GM18507 (cell line): ENCODE results near the gene ZNF385B.
A peak's percentile ranks its signal among the peaks of the same experiment; 100 is the strongest.

ENCODE experiments used
- DNase-seq: peaks from one replicate; pipeline ENCODE4 v3.0.0; 2011; ENCODE audit warnings: low read depth; ENCODE audit not compliant: insufficient read length; ENCODE audit errors: extremely low spot score
- FAIRE-seq: peaks from 2 replicates; lab custom pipeline; 2011; peaks lifted over from hg19 to GRCh38; lab: Jason Lieb, UNC

Gene ZNF385B

GRCh38 chr2:179440642-179441251 is 420.7 kb downstream of the ZNF385B start:
- FAIRE-seq (peak; percentile 87), DNase-seq (peak; percentile 5)

DNA sequence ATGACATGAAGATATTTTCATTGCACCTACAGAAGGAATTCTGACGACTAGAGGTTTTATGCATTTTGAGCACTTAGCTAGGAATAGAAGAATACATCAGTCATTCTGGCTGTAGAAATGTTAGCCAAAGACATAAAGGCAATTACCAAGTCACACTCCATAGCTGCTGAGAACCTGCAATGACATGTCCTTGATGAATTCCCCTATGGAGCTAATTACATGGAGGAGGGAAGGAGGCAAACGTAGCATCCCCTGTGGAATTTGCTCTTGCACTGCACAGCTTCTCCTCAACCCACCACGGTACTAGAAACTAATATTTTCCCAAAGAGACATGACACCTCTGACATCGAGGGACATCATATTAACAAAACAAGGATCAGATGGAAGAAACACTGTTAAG is 422.8 kb downstream of the ZNF385B start:
- DNase-seq (no peak), FAIRE-seq (no peak)

- no peak for DNase-seq
- FAIRE-seq = no peak
Observed at GRCh38 chr2:179437430-179437829, 424.0 kb downstream of the ZNF385B start.

DNA sequence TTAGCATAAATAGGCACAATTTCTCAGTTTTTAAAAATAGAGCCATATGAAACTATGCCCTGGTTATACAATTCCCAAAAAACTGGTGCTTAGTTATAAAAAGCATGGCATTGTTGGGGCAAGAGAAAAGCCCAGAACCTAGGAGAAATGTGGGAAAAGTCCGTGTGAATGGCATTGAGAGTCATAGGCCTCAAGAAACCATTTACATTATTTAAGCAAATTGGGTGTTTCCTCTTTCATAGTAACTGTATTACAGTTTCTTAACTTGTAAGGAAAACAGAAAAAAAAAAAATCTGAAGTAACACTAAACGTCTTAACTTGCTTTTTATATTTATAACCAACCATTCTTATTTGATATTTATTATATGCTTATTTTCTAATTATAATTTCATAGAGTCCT is 425.8 kb downstream of the ZNF385B start:
- no peak for FAIRE-seq
- no peak for DNase-seq

- FAIRE-seq (no peak), DNase-seq (no peak)
Observed at GRCh38 chr2:179435000-179435399, 426.4 kb downstream of the ZNF385B start.

GRCh38 chr2:179434357-179434756 is 427.1 kb downstream of the ZNF385B start:
- FAIRE-seq = no peak
- no peak for DNase-seq

DNA sequence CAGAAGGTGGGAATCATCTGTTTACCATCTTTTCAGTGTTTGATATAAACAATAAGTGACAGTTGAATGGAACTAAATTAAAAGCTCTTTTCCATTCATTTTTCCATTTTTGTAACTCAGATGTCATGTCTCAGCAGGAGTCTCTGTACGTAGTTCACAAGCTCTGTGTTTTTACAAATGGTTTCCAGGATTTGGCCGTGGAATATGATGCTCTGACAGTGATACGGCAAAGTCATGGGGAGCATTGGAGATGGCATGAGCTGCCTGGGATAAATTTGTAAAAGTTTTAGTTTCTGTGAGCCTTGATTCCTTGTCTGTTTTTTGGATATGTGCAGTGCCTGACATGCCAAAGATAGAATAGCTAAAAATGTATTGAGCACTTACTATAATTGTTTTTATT is 428.7 kb downstream of the ZNF385B start:
- FAIRE-seq = no peak
- DNase-seq = no peak

- FAIRE-seq (no peak), DNase-seq (no peak)
Observed at GRCh38 chr2:179429597-179429996, 431.8 kb downstream of the ZNF385B start.

GRCh38 chr2:179429060-179429471 is 432.3 kb downstream of the ZNF385B start:
- FAIRE-seq = no peak
- DNase-seq = no peak

DNA sequence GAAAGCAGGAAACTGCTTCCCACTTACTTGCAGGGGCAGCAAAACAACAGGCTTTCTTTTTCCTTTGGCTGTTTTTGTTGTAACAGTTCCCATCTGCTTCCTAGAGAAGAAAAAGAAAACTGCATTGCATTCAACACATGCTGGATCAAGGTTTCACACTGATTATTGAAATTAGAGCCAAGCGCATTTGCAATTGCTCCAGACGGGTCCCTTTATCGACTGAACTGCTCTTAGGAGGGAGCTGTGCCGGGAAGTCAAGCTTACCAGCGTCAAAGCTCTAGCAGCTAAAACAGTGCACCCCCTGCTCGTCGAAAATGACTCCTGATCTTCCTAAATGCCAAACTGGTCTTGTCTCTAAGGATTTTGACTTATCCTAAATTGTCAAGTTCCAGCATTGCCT is 432.8 kb downstream of the ZNF385B start:
- no peak for DNase-seq
- no peak for FAIRE-seq

DNA sequence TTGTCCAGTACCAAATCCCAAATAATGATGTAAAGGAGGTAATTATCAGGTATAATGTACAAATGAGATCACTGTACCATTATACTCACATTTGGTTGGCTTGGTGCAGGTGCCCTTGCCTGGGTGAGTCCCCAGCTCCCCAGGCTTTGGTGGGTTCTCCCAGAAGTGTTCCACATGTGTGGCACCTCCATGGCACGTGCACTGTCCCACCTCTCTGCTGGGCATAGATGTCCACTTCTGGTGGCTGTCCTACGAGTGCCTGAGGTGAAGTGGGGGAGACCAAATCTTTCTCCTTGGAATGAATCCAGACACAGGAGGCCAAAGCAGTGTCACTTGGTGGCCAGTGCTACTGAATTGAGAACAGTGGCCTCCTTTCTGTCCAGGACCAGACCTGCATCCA is 434.3 kb downstream of the ZNF385B start:
- FAIRE-seq (no peak), DNase-seq (no peak)

DNA sequence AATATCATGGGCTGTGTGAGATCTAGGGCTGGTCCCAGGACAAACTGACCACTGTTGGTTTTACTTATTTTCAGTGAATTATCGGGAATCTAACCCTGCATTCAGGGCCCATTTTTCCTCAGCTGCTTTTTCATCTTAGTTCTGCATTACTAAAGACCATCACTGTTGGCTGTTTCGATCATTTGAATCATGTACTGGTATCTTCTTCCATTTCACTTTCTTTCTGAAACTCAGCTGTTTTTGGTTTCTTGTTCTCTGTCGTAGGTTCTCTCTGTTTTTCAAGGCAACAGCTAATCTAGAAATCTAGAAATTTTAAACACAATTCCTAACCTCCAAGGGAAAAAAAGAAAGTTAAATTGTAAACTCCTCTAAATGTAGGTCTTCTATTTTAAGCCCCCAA is 436.8 kb downstream of the ZNF385B start:
- FAIRE-seq (no peak), DNase-seq (no peak)

- FAIRE-seq (peak; percentile 56), DNase-seq (peak; percentile 7)
Observed at GRCh38 chr2:179422037-179422643, 439.3 kb downstream of the ZNF385B start.

DNA sequence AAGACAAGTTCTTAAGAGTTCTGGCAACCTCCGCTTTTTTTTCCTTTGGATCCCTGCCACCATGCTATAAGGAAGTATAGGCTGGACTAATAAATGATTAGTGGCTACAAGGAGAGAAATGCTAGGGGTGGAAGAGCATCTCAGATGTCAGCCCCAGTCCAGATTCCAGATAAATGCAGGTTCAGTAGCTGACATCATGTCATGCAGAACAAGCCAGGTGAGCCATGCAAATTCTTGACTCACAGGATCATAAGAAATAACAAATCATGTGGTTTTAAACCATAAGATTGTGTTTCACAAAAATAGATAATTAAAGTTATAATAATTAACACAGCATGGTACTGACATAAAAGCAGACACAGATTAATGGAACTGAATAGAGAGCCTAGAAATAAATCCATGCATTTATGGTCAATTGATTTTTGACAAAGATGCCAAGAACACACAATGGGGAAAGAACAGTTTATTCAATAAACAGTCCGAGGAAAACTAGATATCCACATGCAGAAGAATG is 443.9 kb downstream of the ZNF385B start:
- no peak for DNase-seq
- no peak for FAIRE-seq

- no peak for DNase-seq
- no peak for FAIRE-seq
Observed at GRCh38 chr2:179412112-179412511, 449.3 kb downstream of the ZNF385B start.

DNA sequence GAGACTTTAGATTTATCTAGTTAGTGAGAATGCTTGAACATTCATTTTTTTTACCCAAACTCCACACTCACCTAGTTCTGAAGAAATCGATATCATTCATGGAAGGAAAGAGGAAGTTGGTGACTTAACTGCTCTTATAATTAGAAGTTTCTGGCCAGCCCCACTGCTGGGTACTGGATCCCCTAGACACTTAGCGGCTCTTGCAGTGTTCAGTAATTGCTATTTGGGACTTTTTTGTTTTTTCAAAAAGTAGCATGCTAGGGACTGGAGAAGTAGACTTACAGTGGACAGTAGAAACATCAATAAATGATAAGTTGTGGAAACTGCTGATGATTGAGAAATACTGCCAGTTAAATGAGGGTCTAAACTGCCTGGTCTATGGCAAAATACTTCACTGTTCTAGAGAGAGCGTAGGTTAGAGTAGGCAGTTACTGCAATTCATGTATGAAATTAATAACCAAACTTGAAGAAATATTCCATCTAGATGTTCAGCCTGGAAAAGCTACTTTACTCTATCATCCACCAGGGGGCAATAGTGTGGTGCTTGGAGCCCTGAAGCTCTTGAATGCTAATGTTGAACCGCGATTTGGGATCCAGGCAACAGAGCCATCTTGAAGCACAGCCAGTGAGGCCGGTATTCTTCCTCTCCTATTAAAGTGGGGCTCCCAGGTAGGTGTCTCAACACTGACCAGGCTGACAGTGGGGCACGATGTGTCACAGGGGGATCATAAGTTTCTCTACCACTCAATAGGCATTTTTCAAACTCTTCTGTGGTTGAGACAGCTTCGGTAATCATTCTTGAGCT is 450.7 kb downstream of the ZNF385B start:
- FAIRE-seq (peak; percentile 73), DNase-seq (no peak)

- FAIRE-seq (no peak), DNase-seq (no peak)
Observed at GRCh38 chr2:179403624-179404023, 457.8 kb downstream of the ZNF385B start.

- no peak for FAIRE-seq
- DNase-seq = no peak
Observed at GRCh38 chr2:179393481-179393880, 467.9 kb downstream of the ZNF385B start.
